Adrenal gland (tissue), 5 donors: ENCODE results near the gene MACF1.

Experiments used
- POLR2A ChIP-seq, 2 donors: fragments of 450-650 bp; IDR thresholded peaks; one replicate each; pipeline ENCODE4 v1.6.1; 2017; ENCODE audit warnings: antibody characterized with exemption in 2 of 2, mild to moderate bottlenecking in 2 of 2, moderate library complexity in 1 of 2
- TF ChIP-seq, protein P1 (sequence below), 6 experiments: fragments of 450-650 bp in 4 of 6; fragments of 200-600 bp in 2 of 6; sonication (generic) in 1 of 6; IDR thresholded peaks; 1 replicate in 5 of 6; 2 replicates in 1 of 6; pipeline versions ENCODE4 v1.5.1 to v1.8.0; 2016 to 2021; ENCODE audit warnings: antibody characterized with exemption in 6 of 6, mild to moderate bottlenecking in 2 of 6, moderate library complexity in 1 of 6
- donor health status: DM: no; HTN: no; CAD: no.

DNA sequence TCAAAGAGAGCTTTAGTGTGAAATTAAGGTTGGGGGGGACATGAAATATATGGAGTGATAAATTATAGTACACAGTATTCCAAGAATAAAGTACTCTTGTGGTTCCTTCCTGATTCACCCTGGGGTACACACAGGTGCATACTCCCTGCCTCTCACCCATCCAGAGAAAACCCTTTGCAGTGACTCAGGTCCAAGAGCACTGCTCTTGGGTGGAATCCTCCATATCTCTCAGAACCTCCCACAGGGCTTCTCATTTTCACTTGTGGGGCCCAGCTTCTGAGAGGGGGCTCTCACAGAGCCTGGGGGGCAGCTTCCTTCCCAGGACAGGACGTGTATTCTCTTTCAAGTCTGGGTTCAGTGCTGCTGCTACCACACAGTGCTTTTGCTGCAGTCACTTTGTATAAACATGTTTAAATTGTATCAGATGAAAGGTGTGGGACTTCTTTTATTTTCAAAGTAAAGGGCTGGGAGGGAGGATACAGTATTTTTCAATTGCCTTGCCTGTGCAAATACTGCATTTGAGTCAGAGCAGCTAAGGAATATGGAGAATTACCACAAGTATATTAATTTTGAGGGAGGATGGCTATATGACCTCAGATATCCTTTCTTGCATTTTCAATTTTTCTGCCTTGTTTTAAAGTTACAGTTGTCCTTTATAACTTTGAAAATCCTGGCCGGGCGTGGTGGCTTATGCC, 262.1 kb downstream of the MACF1 start:
- no peak for TF ChIP-seq POLR2A (IDR thresholded peaks at IDR 0.05)
- TF ChIP-seq, protein P1, sequence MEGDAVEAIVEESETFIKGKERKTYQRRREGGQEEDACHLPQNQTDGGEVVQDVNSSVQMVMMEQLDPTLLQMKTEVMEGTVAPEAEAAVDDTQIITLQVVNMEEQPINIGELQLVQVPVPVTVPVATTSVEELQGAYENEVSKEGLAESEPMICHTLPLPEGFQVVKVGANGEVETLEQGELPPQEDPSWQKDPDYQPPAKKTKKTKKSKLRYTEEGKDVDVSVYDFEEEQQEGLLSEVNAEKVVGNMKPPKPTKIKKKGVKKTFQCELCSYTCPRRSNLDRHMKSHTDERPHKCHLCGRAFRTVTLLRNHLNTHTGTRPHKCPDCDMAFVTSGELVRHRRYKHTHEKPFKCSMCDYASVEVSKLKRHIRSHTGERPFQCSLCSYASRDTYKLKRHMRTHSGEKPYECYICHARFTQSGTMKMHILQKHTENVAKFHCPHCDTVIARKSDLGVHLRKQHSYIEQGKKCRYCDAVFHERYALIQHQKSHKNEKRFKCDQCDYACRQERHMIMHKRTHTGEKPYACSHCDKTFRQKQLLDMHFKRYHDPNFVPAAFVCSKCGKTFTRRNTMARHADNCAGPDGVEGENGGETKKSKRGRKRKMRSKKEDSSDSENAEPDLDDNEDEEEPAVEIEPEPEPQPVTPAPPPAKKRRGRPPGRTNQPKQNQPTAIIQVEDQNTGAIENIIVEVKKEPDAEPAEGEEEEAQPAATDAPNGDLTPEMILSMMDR (IDR thresholded peaks at IDR 0.05): no peak
